ENCODE measurements around the gene OSM. TPM values are rescaled to one million over a fixed set of nuclear protein-coding genes. Genes with fewer than 3 reads are reported as not detected.

OSM gene
- total RNA-seq, 1 donor from 2014 or later = not detected

GRCh38 chr22:30230787-30231461 lies 35.7 kb downstream of the OSM start:
- Histone ChIP-seq H3K27me3 (ENCODE audit: control insufficient read depth, insufficient read depth, low read length) (no peaks in the 10 kb centered on the region), H3K4me3 (ENCODE audit: low read depth, low read length) (no peak overlapping the region), H3K36me3 (ENCODE audit: control insufficient read depth, insufficient read depth, low read length) (no peaks in the 10 kb centered on the region)
- no peak for DNase-seq (ENCODE audit: low read depth)
- no peak for FAIRE-seq
- TF ChIP-seq CTCF (IDR thresholded peaks at IDR 0.05; ENCODE audit: insufficient read depth, low read length, severe bottlenecking) = no peak

GRCh38 chr22:30230330-30230729 lies 36.3 kb downstream of the OSM start:
- Histone ChIP-seq H3K36me3 (ENCODE audit: control insufficient read depth, insufficient read depth, low read length) (no peaks in the 10 kb centered on the region), H3K27me3 (ENCODE audit: control insufficient read depth, insufficient read depth, low read length) (no peaks in the 10 kb centered on the region), H3K4me3 (ENCODE audit: low read depth, low read length) (no peak overlapping the region)
- FAIRE-seq (no peak), DNase-seq (ENCODE audit: low read depth) (no peak)
- no peak for TF ChIP-seq CTCF (IDR thresholded peaks at IDR 0.05; ENCODE audit: insufficient read depth, low read length, severe bottlenecking)

DNA sequence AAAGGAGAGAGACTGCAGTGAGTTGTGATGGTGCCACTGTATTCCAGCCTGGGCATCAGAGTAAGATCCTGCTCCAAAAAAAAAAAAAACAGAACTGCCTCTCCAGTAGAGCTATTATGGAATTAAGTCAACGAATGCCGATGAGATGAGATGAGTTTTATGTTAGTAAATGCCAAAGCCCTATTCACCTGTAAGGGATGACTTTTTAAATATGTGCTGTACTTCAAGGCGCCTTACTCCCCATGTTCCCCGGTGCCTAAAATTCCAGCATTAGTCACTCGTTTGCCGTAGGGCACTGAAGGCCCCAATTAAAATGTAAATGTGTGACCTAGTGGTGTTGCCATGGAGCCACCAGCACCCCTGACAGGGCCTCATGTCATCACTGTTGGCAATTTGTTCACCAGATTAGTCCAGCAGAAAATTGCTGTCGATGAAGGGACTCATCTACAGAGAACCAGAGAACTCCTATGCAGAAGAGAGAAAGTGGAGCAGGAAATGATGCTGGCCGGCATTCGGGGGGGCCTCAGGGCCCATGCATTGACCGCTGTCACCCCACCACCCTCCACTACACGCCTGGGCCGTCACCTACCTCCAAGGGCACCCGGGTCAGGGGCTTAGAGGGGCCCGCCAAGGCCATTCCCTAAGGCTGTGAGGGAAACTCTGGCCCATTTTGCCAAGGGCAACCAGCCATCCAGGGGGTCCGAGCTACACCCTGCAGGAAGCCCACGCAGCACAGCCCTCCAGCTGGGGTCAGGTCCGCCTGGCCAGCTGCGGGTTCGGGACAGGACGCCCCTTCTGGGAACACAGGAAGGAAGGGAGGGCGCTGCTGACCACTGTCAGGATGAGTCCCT lies 37.9 kb downstream of the OSM start:
- Histone ChIP-seq H3K36me3 (ENCODE audit: control insufficient read depth, insufficient read depth, low read length) (no peaks in the 10 kb centered on the region), H3K27me3 (ENCODE audit: control insufficient read depth, insufficient read depth, low read length) (no peaks in the 10 kb centered on the region), H3K4me3 (ENCODE audit: low read depth, low read length) (no peak overlapping the region)
- peak; percentile 88 for DNase-seq (ENCODE audit: low read depth)
- FAIRE-seq = no peak
- no peak for TF ChIP-seq CTCF (IDR thresholded peaks at IDR 0.05; ENCODE audit: insufficient read depth, low read length, severe bottlenecking)

DNA sequence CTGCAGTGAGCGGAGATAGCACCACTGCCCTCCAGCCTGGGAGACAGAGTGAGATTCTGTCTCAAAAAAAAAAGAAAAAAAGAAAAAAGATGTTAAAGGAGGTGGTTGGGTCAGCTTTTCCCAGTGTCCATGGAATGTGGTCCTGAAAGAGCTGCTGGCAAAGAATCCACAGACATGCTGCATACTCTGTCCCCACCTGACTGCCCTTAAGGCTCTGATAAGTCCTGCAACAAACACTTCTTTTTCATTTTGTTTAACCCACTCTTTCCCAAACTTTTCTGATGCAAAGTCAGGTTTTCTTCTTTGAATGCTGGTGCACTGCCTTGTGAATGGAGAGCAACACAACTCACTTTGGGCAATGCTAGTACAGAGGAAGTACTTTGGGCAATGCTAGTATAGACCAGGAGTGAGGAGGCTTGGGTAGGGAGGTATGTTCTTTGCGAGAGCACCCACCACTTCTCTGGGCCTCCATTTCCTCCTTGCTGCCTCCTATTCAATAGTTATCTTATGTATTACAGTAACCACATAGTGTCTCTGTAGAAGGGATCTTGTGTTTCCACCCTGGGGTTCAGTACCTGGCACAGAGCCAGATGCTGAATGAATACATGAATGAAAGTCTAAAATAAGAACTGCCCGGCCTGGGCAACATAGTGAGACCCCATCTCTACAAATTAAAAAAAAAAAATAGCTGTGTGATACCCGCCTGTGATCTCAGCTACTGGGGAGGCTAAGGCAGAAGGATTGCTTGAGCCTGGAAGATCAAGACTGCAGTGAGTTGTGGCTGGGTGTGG lies 39.0 kb downstream of the OSM start:
- no peak overlapping the region for H3K4me3 ChIP-seq (ENCODE audit: low read depth, low read length)
- FAIRE-seq = no peak
- H3K27me3 ChIP-seq (ENCODE audit: control insufficient read depth, insufficient read depth, low read length) = no peaks in the 10 kb centered on the region
- no peak for TF ChIP-seq CTCF (IDR thresholded peaks at IDR 0.05; ENCODE audit: insufficient read depth, low read length, severe bottlenecking)
- no peak for DNase-seq (ENCODE audit: low read depth)
- no peaks in the 10 kb centered on the region for H3K36me3 ChIP-seq (ENCODE audit: control insufficient read depth, insufficient read depth, low read length)

DNA sequence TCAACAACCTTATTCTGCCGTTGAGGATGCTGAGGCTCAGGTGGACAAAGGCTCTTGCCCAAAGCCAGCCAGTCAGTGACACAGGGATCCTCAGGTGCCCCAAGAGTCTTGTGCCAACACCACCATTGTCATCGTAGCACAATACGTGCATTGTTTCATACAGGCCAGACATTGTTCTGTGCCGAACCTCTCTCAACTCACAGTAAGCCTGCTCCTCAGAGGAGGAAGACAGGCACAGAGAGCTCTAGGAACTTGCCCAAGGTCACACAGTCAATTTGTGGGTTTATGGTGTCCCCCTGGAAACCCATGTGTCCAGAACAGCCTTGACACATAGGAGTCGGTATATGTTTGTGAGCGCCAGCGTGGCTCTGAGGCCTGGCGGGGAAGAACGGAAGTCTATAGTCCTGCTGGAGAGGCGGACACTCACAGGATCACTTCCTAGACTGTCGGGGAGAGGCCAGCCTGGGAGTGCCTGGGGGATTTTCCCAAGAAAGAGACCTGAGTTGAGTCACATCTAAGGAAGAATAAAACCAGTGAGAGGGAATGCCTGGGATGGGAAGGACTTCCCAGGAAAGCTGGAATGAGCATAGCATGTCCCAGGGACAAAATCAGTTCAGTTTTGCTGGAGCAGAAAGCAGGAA lies 40.3 kb downstream of the OSM start:
- FAIRE-seq = no peak
- Histone ChIP-seq H3K36me3 (ENCODE audit: control insufficient read depth, insufficient read depth, low read length) (no peaks in the 10 kb centered on the region), H3K27me3 (ENCODE audit: control insufficient read depth, insufficient read depth, low read length) (no peaks in the 10 kb centered on the region)

More for the DNA sequence above, 40.3 kb downstream of the OSM start:
- no peak for TF ChIP-seq CTCF (IDR thresholded peaks at IDR 0.05; ENCODE audit: insufficient read depth, low read length, severe bottlenecking)
- H3K4me3 ChIP-seq (ENCODE audit: low read depth, low read length) = no peak overlapping the region
- DNase-seq (ENCODE audit: low read depth) = peak; percentile 55

Data from bronchial epithelial cell (primary cell).